Smooth muscle cell (in vitro differentiated cells): Measurements from ENCODE around the gene MTOR. TPM values are rescaled to one million over a fixed set of nuclear protein-coding genes. Genes with fewer than 3 reads are reported as not detected.

Experiments used
- DNase-seq: peaks from one replicate; lab custom pipeline; 2025; ENCODE audit not compliant: unreplicated experiment; lab: John Stamatoyannopoulos, UW
- H2AFZ ChIP-seq: fragments of 200-600 bp; sonication (generic); 2 replicates; pipeline ENCODE4 v1.6.0; 2016; ENCODE audit warnings: antibody characterized with exemption, low read depth, mild to moderate bottlenecking
- H3F3A ChIP-seq: fragments of 200-600 bp; sonication (generic); 2 replicates; pipeline ENCODE4 v1.6.0; 2017; ENCODE audit warnings: antibody characterized with exemption, low read depth
- H3K27ac ChIP-seq: fragments of 200-600 bp; sonication (generic); 2 replicates; pipeline ENCODE4 v1.5.1; 2016; ENCODE audit warnings: low read depth, mild to moderate bottlenecking
- H3K27me3 ChIP-seq: fragments of 200-600 bp; sonication (generic); 2 replicates; pipeline ENCODE4 v1.6.1; 2016; ENCODE audit warnings: low read depth, mild to moderate bottlenecking
- H3K36me3 ChIP-seq: fragments of 200-600 bp; sonication (generic); 2 replicates; pipeline ENCODE4 v1.5.1; 2016; ENCODE audit warnings: low read depth
- H3K4me1 ChIP-seq: fragments of 200-600 bp; sonication (generic); 2 replicates; pipeline ENCODE4 v1.5.1; 2016; ENCODE audit warnings: low read depth
- H3K4me2 ChIP-seq: fragments of 200-600 bp; sonication (generic); 2 replicates; pipeline ENCODE4 v1.6.0; 2016; ENCODE audit warnings: mild to moderate bottlenecking
- H3K4me3 ChIP-seq: fragments of 200-600 bp; sonication (generic); 2 replicates; pipeline ENCODE4 v1.5.1; 2016; ENCODE audit warnings: mild to moderate bottlenecking
- H3K79me2 ChIP-seq: fragments of 200-600 bp; sonication (generic); 2 replicates; pipeline ENCODE4 v1.6.0; 2016; ENCODE audit warnings: low read depth, mild to moderate bottlenecking
- H3K9ac ChIP-seq: fragments of 200-600 bp; sonication (generic); 2 replicates; pipeline ENCODE4 v1.6.0; 2016; ENCODE audit warnings: low read depth
- H3K9me3 ChIP-seq: fragments of 200-600 bp; sonication (generic); replicated peaks from 2 replicates; pipeline ENCODE4 v1.5.1; 2016; ENCODE audit warnings: low read depth
- H4K20me1 ChIP-seq: fragments of 200-600 bp; sonication (generic); 2 replicates; pipeline ENCODE4 v1.6.0; 2016; ENCODE audit warnings: low read depth
- CTCF ChIP-seq: fragments of 200-600 bp; sonication (generic); IDR thresholded peaks from 2 replicates; pipeline ENCODE4 v1.5.1; 2017; ENCODE audit warnings: borderline replicate concordance, mild to moderate bottlenecking, antibody characterized with exemption; ENCODE audit not compliant: insufficient read depth, poor library complexity, severe bottlenecking
- WGBS: methylation state at CpG from one replicate; pipeline ENCODE4 v1.1.7; 2016; ENCODE audit warnings: low lambda C conversion rate; 5-methylcytosine and 5-hydroxymethylcytosine counted together
- polyA plus RNA-seq: library from polyadenylated mRNA; unstranded; fragments of >200 nt; fragmentation: Nextera tagmentation; extraction: Ambion mirVana; gene quantifications from 2 replicates; pipeline ENCODE4 v1.2.1, GENCODE V29; 2016
- total RNA-seq: library from RNA; depleted of rRNA; stranded (reverse); fragments of >200 nt; gene quantifications from 2 replicates; pipeline ENCODE4 v1.2.3, GENCODE V29; 2014

The MTOR gene
- total and polyA plus RNA-seq, 2 experiments from 2014 or later = 11.2 to 26.8 TPM

- H3K4me2 ChIP-seq = no peak overlapping the region
- peaks cover 13% of the 10 kb centered on the region for H3K4me1 ChIP-seq
- no peaks in the 10 kb centered on the region for H3K27me3 ChIP-seq
- H3K27ac ChIP-seq = no peak overlapping the region
- no peaks in the 10 kb centered on the region for H3K79me2 ChIP-seq
- no peak overlapping the region for H3K9ac ChIP-seq
- no peak for TF ChIP-seq CTCF
- H3F3A ChIP-seq = peaks cover 3% of the 10 kb centered on the region
- H3K9me3 ChIP-seq = no peaks in the 10 kb centered on the region
- no peaks in the 10 kb centered on the region for H3K36me3 ChIP-seq
- H4K20me1 ChIP-seq = peaks cover 50% of the 10 kb centered on the region
- DNase-seq = no peak
- H3K4me3 ChIP-seq = no peak overlapping the region
- no peak overlapping the region for H2AFZ ChIP-seq
Measured at GRCh38 chr1:11179125-11179524, 83.2 kb downstream of the MTOR start.

GRCh38 chr1:11178021-11179015 is 84.0 kb downstream of the MTOR start:
- Histone ChIP-seq H3K36me3 (no peaks in the 10 kb centered on the region), H3K9me3 (no peaks in the 10 kb centered on the region), H3K79me2 (no peaks in the 10 kb centered on the region), H3K4me2 (no peak overlapping the region), H3K9ac (no peak overlapping the region), H3K4me1 (peaks cover 13% of the 10 kb centered on the region), H3K27me3 (no peaks in the 10 kb centered on the region), H4K20me1 (peaks cover 48% of the 10 kb centered on the region), H3K4me3 (no peak overlapping the region), H3K27ac (no peak overlapping the region), H3F3A (peaks cover 3% of the 10 kb centered on the region), H2AFZ (no peak overlapping the region)
- 71% methylated on average over 7 of the region's 7 CpGs for WGBS
- no peak for DNase-seq
- TF ChIP-seq CTCF = no peak

GRCh38 chr1:11176081-11176706 is 86.2 kb downstream of the MTOR start:
- 84% methylated on average over 11 of the region's 11 CpGs for WGBS
- no peak overlapping the region for H2AFZ ChIP-seq
- H3K4me1 ChIP-seq = peaks cover 13% of the 10 kb centered on the region
- DNase-seq = no peak
- no peaks in the 10 kb centered on the region for H3K79me2 ChIP-seq
- peaks cover 48% of the 10 kb centered on the region for H4K20me1 ChIP-seq
- no peak overlapping the region for H3K27ac ChIP-seq
- no peak overlapping the region for H3K4me2 ChIP-seq
- no peaks in the 10 kb centered on the region for H3K36me3 ChIP-seq
- no peaks in the 10 kb centered on the region for H3K27me3 ChIP-seq
- no peak overlapping the region for H3K9ac ChIP-seq
- no peaks in the 10 kb centered on the region for H3K9me3 ChIP-seq
- H3K4me3 ChIP-seq = no peak overlapping the region
- peaks cover 3% of the 10 kb centered on the region for H3F3A ChIP-seq
- TF ChIP-seq CTCF = no peak
